ENCODE results near the gene ZDHHC9. TPM values are rescaled to one million over a fixed set of nuclear protein-coding genes. Genes with fewer than 3 reads are reported as not detected.

ZDHHC9 gene
- total RNA-seq, 1 experiment from 2014 or later = 30.5 TPM

DNA sequence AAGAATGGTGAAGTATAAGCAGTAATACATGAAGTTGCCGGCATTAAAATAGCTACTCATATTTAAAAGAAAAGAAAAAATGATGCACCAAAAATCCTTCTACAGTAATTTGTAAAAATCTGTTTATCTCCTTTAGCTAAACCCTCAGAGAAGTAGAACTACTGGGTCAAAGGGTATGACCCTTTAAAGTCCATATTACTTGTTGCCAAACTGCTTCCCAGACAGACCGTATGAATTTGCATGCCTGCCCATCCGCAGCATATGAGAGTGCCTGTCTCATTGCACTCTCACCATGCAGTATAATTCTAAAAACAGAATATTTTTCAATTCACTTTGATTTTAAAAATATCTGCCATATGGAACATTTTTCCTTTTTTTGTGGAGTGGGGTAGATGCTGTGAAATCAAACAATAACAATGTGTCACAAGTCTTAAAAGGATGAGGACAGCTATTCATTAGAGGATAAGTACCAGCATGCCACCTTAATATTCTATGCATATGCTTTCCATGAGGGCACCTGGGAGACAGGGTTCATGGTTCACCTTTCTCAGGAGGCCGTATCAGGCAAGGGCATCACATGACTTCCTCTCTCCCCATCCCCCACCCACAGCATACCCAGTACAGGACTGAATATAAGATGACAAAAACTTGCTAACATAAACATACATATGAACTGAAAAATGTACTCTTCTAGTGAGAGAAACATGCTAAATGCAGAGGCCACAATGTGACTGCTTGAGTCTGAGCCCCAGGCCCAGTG, 17.8 kb downstream of the ZDHHC9 start:
- ChIA-PET POLR2A (ENCODE audit: unreplicated experiment) (no interaction called here), CTCF (no interaction called here)
- Histone ChIP-seq H3K27me3 (ENCODE audit: low read length) (no peaks in the 10 kb centered on the region), H4K20me1 (ENCODE audit: low read length) (no peaks in the 10 kb centered on the region), H3K4me3 (ENCODE audit: low read length) (no peak overlapping the region), H3K9ac (ENCODE audit: low read length) (no peak overlapping the region), H3K79me2 (ENCODE audit: low read length) (no peaks in the 10 kb centered on the region), H3F3A (ENCODE audit: low read length, unreplicated experiment) (no peaks in the 10 kb centered on the region), H3K9me3 (ENCODE audit: low read length) (no peaks in the 10 kb centered on the region), H2AFZ (ENCODE audit: low read length) (no peak overlapping the region), H3K4me1 (ENCODE audit: insufficient read depth, low read length) (no peaks in the 10 kb centered on the region), H3K4me2 (ENCODE audit: low read length) (no peak overlapping the region), H3K9me2 (replicated peaks; ENCODE audit: low read length) (no peaks in the 10 kb centered on the region), H3K27ac (ENCODE audit: low read length) (no peak overlapping the region), H3K36me3 (ENCODE audit: low read depth, low read length) (no peaks in the 10 kb centered on the region; the same call in 1 of the 2 replicates)
- intact Hi-C loops (cut with micrococcal nuclease) = loop anchor here (10.0 kb wide), 1 partner anchor 191 kb away; no protein-coding TSS in a partner anchor
- no peak for DNase-seq
- BruUV-seq (replicated peaks) = no TSS peak
- TF ChIP-seq CTCF (conservative IDR thresholded peaks at IDR 0.05; ENCODE audit: low read depth, low read length) (no peak), EZH2phosphoT487 (IDR thresholded peaks at IDR 0.05; ENCODE audit: borderline replicate concordance, low read length) (no peak), EZH2 (IDR thresholded peaks at IDR 0.05; ENCODE audit: low read length, unreplicated experiment) (no peak)
- ATAC-seq = no peak

DNA sequence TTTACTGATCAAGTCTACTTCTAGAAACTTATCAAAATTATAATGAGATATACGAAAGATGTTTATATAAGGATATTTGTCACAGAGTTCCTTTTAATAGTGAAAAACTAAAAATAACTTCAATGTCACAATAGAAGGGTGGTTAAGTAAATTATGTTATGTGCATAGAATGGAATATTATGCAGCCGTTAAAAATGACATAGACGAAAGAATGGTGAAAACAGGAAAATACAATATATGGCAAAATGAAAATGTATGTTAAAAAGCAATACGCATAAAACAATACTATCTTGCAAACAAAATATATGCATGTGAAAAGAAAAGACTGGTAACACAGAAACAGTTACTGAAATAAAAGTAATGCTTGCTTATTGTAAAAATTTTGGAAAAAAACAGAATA, 19.1 kb downstream of the ZDHHC9 start:
- Histone ChIP-seq H3K36me3 (ENCODE audit: low read depth, low read length) (no peaks in the 10 kb centered on the region; the same call in 1 of the 2 replicates), H3K9me3 (ENCODE audit: low read length) (no peaks in the 10 kb centered on the region), H3K9me2 (replicated peaks; ENCODE audit: low read length) (no peaks in the 10 kb centered on the region), H3K27me3 (ENCODE audit: low read length) (no peaks in the 10 kb centered on the region), H2AFZ (ENCODE audit: low read length) (no peak overlapping the region), H3K4me2 (ENCODE audit: low read length) (no peak overlapping the region), H3K4me3 (ENCODE audit: low read length) (no peak overlapping the region), H3K27ac (ENCODE audit: low read length) (no peak overlapping the region), H3K79me2 (ENCODE audit: low read length) (no peaks in the 10 kb centered on the region), H4K20me1 (ENCODE audit: low read length) (no peaks in the 10 kb centered on the region), H3K4me1 (ENCODE audit: insufficient read depth, low read length) (no peaks in the 10 kb centered on the region), H3K9ac (ENCODE audit: low read length) (no peak overlapping the region), H3F3A (ENCODE audit: low read length, unreplicated experiment) (no peaks in the 10 kb centered on the region)
- TF ChIP-seq CTCF (conservative IDR thresholded peaks at IDR 0.05; ENCODE audit: low read depth, low read length) (no peak), EZH2 (IDR thresholded peaks at IDR 0.05; ENCODE audit: low read length, unreplicated experiment) (no peak), EZH2phosphoT487 (IDR thresholded peaks at IDR 0.05; ENCODE audit: borderline replicate concordance, low read length) (no peak)
- DNase-seq (no peak), ATAC-seq (no peak)
- ChIA-PET POLR2A (ENCODE audit: unreplicated experiment) (no interaction called here), CTCF (no interaction called here)
- intact Hi-C loops (cut with micrococcal nuclease) = loop anchor here (10.0 kb wide), 1 partner anchor 190 kb away; no protein-coding TSS in a partner anchor
- BruUV-seq (replicated peaks) = no TSS peak

DNA sequence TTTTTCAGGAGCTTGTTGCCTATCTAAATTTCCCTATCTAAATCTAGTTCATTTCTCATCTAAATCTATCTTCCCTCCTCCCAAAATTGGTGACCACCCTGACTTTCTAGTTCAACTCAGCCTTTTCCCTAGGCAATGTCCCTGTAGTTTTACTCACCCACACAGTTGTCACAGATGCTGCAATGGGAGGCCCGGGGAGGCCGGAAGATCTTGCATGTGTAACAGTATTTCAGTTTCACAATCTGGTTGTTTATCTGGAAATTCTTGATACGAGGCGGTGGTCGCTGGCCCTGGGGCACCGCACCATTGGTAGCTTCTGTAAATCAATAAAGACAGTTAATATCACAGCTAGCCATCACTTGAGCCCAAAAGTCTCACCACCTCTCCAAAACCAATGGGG, 20.2 kb downstream of the ZDHHC9 start:
- no peaks in the 10 kb centered on the region for H3K9me2 ChIP-seq (replicated peaks; ENCODE audit: low read length)
- H3K36me3 ChIP-seq (ENCODE audit: low read depth, low read length) = no peaks in the 10 kb centered on the region; the same call in 1 of the 2 replicates
- H3K27ac ChIP-seq (ENCODE audit: low read length) = no peak overlapping the region
- POLR2A ChIA-PET (ENCODE audit: unreplicated experiment) = no interaction called here
- H3F3A ChIP-seq (ENCODE audit: low read length, unreplicated experiment) = no peaks in the 10 kb centered on the region
- CTCF ChIA-PET = no interaction called here
- no peak overlapping the region for H2AFZ ChIP-seq (ENCODE audit: low read length)
- no peaks in the 10 kb centered on the region for H3K79me2 ChIP-seq (ENCODE audit: low read length)
- H3K9ac ChIP-seq (ENCODE audit: low read length) = no peak overlapping the region
- no TSS peak for BruUV-seq (replicated peaks)
- intact Hi-C loops (cut with micrococcal nuclease) = loop anchor here (1.0 to 10.0 kb wide), 3 partner anchors 167 to 216 kb away; no protein-coding TSS in a partner anchor
- no peaks in the 10 kb centered on the region for H4K20me1 ChIP-seq (ENCODE audit: low read length)
- TF ChIP-seq EZH2 (IDR thresholded peaks at IDR 0.05; ENCODE audit: low read length, unreplicated experiment) = no peak
- no peak for TF ChIP-seq CTCF (conservative IDR thresholded peaks at IDR 0.05; ENCODE audit: low read depth, low read length)
- TF ChIP-seq EZH2phosphoT487 (IDR thresholded peaks at IDR 0.05; ENCODE audit: borderline replicate concordance, low read length) = no peak
- no peaks in the 10 kb centered on the region for H3K4me1 ChIP-seq (ENCODE audit: insufficient read depth, low read length)
- DNase-seq (no peak), ATAC-seq (no peak)
- no peaks in the 10 kb centered on the region for H3K9me3 ChIP-seq (ENCODE audit: low read length)
- no peak overlapping the region for H3K4me3 ChIP-seq (ENCODE audit: low read length)
- H3K27me3 ChIP-seq (ENCODE audit: low read length) = no peaks in the 10 kb centered on the region
- H3K4me2 ChIP-seq (ENCODE audit: low read length) = no peak overlapping the region

Data from PC-3 (cell line).